Breast epithelium (tissue), 3 donors: ENCODE data around the gene ITPRIPL2.

Experiments used
- CTCF ChIP-seq, 3 donors: fragments of 450-650 bp; IDR thresholded peaks; one replicate each; pipeline ENCODE4 v1.5.1; 2016 to 2017; ENCODE audit warnings: antibody characterized with exemption in 3 of 3, mild to moderate bottlenecking in 3 of 3, moderate library complexity in 3 of 3
- POLR2AphosphoS5 ChIP-seq, 3 donors: sonication (generic); formaldehyde crosslinking; IDR thresholded peaks; one replicate each; pipeline ENCODE4 v1.6.1; 2017; ENCODE audit warnings: antibody characterized with exemption in 3 of 3

- TF ChIP-seq CTCF (IDR thresholded peaks at IDR 0.05): no peak
- no peak for TF ChIP-seq POLR2AphosphoS5 (IDR thresholded peaks at IDR 0.05)
These were observed 22.2 kb downstream of the ITPRIPL2 start for GRCh38 chr16:19135896-19136438.
